H1 (cell line): ENCODE measurements around the gene CD48. TPM values are rescaled to one million over a fixed set of nuclear protein-coding genes. Genes with fewer than 3 reads are reported as not detected.

ENCODE experiments used
- BACH1 ChIP-seq: IDR thresholded peaks from 2 replicates; pipeline ENCODE4 v1.6.1; 2012; ENCODE audit warnings: low read length, improper control_type of control experiment
- JUN ChIP-seq: IDR thresholded peaks from 2 replicates; pipeline ENCODE4 v1.6.1; 2011; ENCODE audit warnings: low read depth, mild to moderate bottlenecking, improper control_type of control experiment, low read length
- KDM5A ChIP-seq: fragments of 200-600 bp; IDR thresholded peaks from 2 replicates; pipeline ENCODE4 v1.7.1; 2012; ENCODE audit warnings: mild to moderate bottlenecking, low read length, inconsistent platforms, mixed read lengths
- POU5F1 ChIP-seq: IDR thresholded peaks from 2 replicates; pipeline ENCODE4 v1.6.1; 2011; ENCODE audit warnings: low read depth, mild to moderate bottlenecking, low read length, moderate library complexity
- RAD21 ChIP-seq, 2 experiments: IDR thresholded peaks in 1 of 2; conservative IDR thresholded peaks in 1 of 2; 2 replicates each; pipeline ENCODE4 v1.6.1; 2011; ENCODE audit warnings: low read depth in 2 of 2, low read length in 2 of 2, improper control_type of control experiment in 1 of 2, inconsistent platforms in 1 of 2, mild to moderate bottlenecking in 1 of 2, moderate library complexity in 1 of 2
- SRF ChIP-seq: IDR thresholded peaks from 2 replicates; pipeline ENCODE4 v1.6.1; 2011; ENCODE audit warnings: mild to moderate bottlenecking, low read depth, low read length, moderate library complexity
- TEAD4 ChIP-seq: IDR thresholded peaks from 2 replicates; pipeline ENCODE4 v1.6.1; 2012; ENCODE audit warnings: low read depth, low read length, inconsistent platforms, mixed read lengths
- ZNF274 ChIP-seq: IDR thresholded peaks from 2 replicates; pipeline ENCODE4 v1.7.0; 2012; ENCODE audit warnings: low read length, borderline replicate concordance; ENCODE audit errors: extremely low read depth
- polyA plus RNA-seq, 7 experiments: library from polyadenylated mRNA; depleted of rRNA in 3 of 7; stranded (reverse) in 5 of 7; unstranded in 2 of 7; fragments of >200 nt in 5 of 7; fragments of 200-250 nt in 2 of 7; gene quantifications; 1 replicate in 5 of 7; 2 replicates in 1 of 7; 4 replicates in 1 of 7; pipeline versions ENCODE4 v1.2.1 to v1.2.3, GENCODE V29; 2011 to 2013; ENCODE audit warnings: missing spikeins in 2 of 7, mixed read lengths in 2 of 7
- total RNA-seq: library from RNA; stranded (reverse); fragmentation: NEBNext Ultra II Directional; extraction: Animal tissue kit (Norgen Biotek cat#: 25700); gene quantifications from 2 replicates; pipeline ENCODE4 v1.2.1, GENCODE V29; 2021

Gene CD48
- total and polyA plus RNA-seq, 2 of the 8 experiments (the other 6 are each of a cell fraction or from before 2014, with no cell fraction given) = 0.08 TPM; not detected in 1

- TF ChIP-seq RAD21 (IDR thresholded peaks at IDR 0.05 in 1 of 2, conservative IDR thresholded peaks at IDR 0.05 in 1 of 2; ENCODE audit: low read depth in 2 of 2, low read length in 2 of 2) (no peak), BACH1 (no peak), JUN (no peak), POU5F1 (no peak), SRF (no peak), TEAD4 (no peak), ZNF274 (no peak), KDM5A (no peak)
Observed at GRCh38 chr1:160664573-160665051, 47.0 kb downstream of the CD48 start (continued).
